ENCODE data around the gene FLII. TPM values are rescaled to one million over a fixed set of nuclear protein-coding genes. Genes with fewer than 3 reads are reported as not detected.

The FLII gene
- total and polyA plus RNA-seq, 2 of the 8 experiments (the other 6 are each of a cell fraction or from before 2014, with no cell fraction given): 300 to 549 TPM

DNA sequence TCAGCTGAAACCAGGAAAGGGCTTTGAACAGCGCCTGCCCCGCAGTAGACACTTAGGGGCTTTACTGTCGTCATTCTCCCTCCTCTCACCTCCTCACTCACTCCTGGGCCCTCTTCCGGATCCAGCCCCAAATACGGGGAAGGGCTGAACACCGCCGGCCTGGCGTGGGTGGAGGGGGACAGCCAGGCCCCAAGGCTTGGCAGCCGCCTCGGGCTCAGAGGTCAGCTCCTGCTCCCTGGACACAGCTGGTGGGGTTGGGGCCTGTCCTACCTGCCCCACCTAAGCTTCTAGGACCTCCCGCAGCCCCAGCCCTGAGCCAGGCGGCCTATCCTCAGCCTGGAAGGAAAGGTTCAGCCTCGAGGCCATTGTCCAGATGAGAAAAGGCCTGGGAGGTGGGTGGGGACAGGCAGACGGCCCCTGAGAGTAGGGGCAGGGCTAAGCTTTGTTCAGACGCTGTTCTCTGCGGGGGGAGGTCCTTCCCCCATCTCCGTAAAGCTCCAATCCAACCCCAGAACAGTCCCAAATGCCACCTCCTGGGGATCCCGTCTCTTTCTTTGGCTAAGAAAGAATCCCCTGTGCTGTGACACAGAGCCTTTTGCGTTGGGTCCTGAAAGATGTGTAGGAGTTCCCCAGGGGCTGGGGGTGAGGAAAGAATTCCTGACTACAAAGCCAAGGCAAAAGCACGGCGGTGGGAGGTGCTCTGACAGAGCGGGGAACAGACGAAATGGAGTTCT, 34.0 kb downstream of the FLII start:
- Histone ChIP-seq H3K36me3 (ENCODE audit: control insufficient read depth in 2 of 4, insufficient read depth in 4 of 4, low read length in 3 of 4) (no peaks in the 10 kb centered on the region), H4K8ac (ENCODE audit: extremely low read depth, insufficient read depth, low read length) (peak overlapping the region; percentile 96), H2AK5ac (ENCODE audit: low read depth, low read length) (0 out of 2 replicates have a peak overlapping the region, but pooled peaks have one; percentile 29), H4K20me1 (replicated peaks in 1 of 2; ENCODE audit: control insufficient read depth in 1 of 2, insufficient read depth in 2 of 2, low read length in 2 of 2) (peaks cover 11 to 16% of the 10 kb centered on the region in 2 experiments), H2BK120ac (replicated peaks; ENCODE audit: low read depth, low read length) (peak overlapping the region; percentile 97), H2BK12ac (ENCODE audit: low read depth, low read length) (peak overlapping the region; percentile 77), H3K9me3 (ENCODE audit: insufficient read depth in 2 of 2, low read depth in 1 of 2, low read length in 1 of 2) (no peaks in the 10 kb centered on the region), H3K56ac (replicated peaks; ENCODE audit: insufficient read length, low read depth, low read length) (peak overlapping the region; percentile 96), H3K23ac (ENCODE audit: insufficient read length) (no peak overlapping the region), H2AFZ (ENCODE audit: low read length) (peak overlapping the region; percentile 73), H3K18ac (ENCODE audit: extremely low read depth, low read length) (peak overlapping the region; percentile 80), H3K27me3 (replicated peaks in 1 of 4; ENCODE audit: control insufficient read depth in 3 of 4, extremely low read depth in 1 of 4, insufficient read depth in 3 of 4, low read length in 3 of 4) (no peaks in the 10 kb centered on the region), H3K4me3 (ENCODE audit: extremely low read depth in 1 of 4, insufficient read depth in 2 of 4, low read depth in 3 of 4, low read length in 4 of 4) (peak overlapping the region; percentile 65 to 82 (median 73)), H3K4me1 (replicated peaks in 1 of 4; ENCODE audit: control insufficient read depth in 3 of 4, insufficient read depth in 4 of 4, low read length in 3 of 4) (peaks cover 0 to 18% (median 10%) of the 10 kb centered on the region in 4 experiments; a peak in 6 of 7 replicates), H2BK20ac (ENCODE audit: low read length) (peak overlapping the region; percentile 86; the same call in 1 of the 2 replicates), H4K5ac (ENCODE audit: insufficient read length, low read depth, low read length) (peak overlapping the region; percentile 99), H3K4ac (replicated peaks; ENCODE audit: insufficient read length, low read depth, low read length) (peak overlapping the region; percentile 98), H3K79me1 (ENCODE audit: low read depth, low read length) (peaks cover 33% of the 10 kb centered on the region), H2BK5ac (ENCODE audit: low read depth, low read length) (peak overlapping the region; percentile 96), H2BK15ac (ENCODE audit: low read length) (peak overlapping the region; percentile 100; the same call in 1 of the 2 replicates), H3K4me2 (ENCODE audit: insufficient read depth in 1 of 2, low read depth in 2 of 2, low read length in 2 of 2) (peak overlapping the region; percentile 73 to 100), H3K14ac (ENCODE audit: insufficient read length) (peak overlapping the region; percentile 53), H3K27ac (ENCODE audit: low read depth, low read length) (peak overlapping the region; percentile 97), H4K91ac (replicated peaks; ENCODE audit: insufficient read length, low read length) (peak overlapping the region; percentile 99), H3K9ac (replicated peaks in 1 of 4; ENCODE audit: extremely low read depth in 1 of 4, low read depth in 3 of 4, low read length in 3 of 4) (peak overlapping the region in 3 of 4 experiments; percentile 85 to 91 (median 89); a peak in 6 of 7 replicates), H3K79me2 (ENCODE audit: control insufficient read depth in 1 of 2, insufficient read depth in 2 of 2, low read length in 2 of 2) (peaks cover 8 to 38% of the 10 kb centered on the region in 2 experiments), H3K23me2 (ENCODE audit: low read depth, low read length) (peaks cover 13% of the 10 kb centered on the region)
- DNase-seq (ENCODE audit: low read depth in 1 of 2, low spot score in 2 of 2) (peak; percentile 85 to 88), FAIRE-seq (peak; percentile 78)
- ChIA-PET CTCF (ENCODE audit: partially characterized antibody) (interaction anchor here (0.6 to 1.7 kb wide), 12 partner anchors 9 to 96 kb away, joined by 3 to 8 read pairs (median 4); partner anchors contain the start of gene FLII), POLR2A (ENCODE audit: partially characterized antibody) (interaction anchor here (0.7 to 2.8 kb wide), 26 partner anchors 9 to 96 kb away, joined by 3 to 22 read pairs (median 4); partner anchors contain the start of genes ALKBH5 and MIEF2)
- WGBS, 2 experiments (ENCODE audit: extremely low coverage in 1 of 2, insufficient coverage in 1 of 2, insufficient read length in 1 of 2, insufficient replicate concordance in 2 of 2, low coverage in 1 of 2, low lambda C conversion rate in 2 of 2, missing lambda C conversion rate in 1 of 2): 8% methylated on average over 22 of the region's 23 CpGs; no CpG with 5 or more reads in 1 of the 2 experiments
- TF ChIP-seq HDAC6 (IDR thresholded peaks at IDR 0.05; ENCODE audit: low read depth, low read length): no peak
- no peak for TF ChIP-seq EZH2 (IDR thresholded peaks at IDR 0.05; ENCODE audit: low read depth, low read length, severe bottlenecking)
- TF ChIP-seq CHD1 (IDR thresholded peaks at IDR 0.05; ENCODE audit: low read depth, low read length): no peak
- peak; percentile 75 for TF ChIP-seq TAF1 (IDR thresholded peaks at IDR 0.05; ENCODE audit: low read depth, low read length)
- TF ChIP-seq NANOG (IDR thresholded peaks at IDR 0.05; ENCODE audit: insufficient read depth, low read depth, low read length, poor library complexity, severe bottlenecking): no peak
- peak; percentile 44 to 86; a peak in 2 of 4 replicates for TF ChIP-seq SIN3A (conservative IDR thresholded peaks at IDR 0.05 in 1 of 2, IDR thresholded peaks at IDR 0.05 in 1 of 2; ENCODE audit: low read depth in 1 of 2, low read length in 2 of 2)
- TF ChIP-seq, protein P1, sequence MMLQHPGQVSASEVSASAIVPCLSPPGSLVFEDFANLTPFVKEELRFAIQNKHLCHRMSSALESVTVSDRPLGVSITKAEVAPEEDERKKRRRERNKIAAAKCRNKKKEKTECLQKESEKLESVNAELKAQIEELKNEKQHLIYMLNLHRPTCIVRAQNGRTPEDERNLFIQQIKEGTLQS (IDR thresholded peaks at IDR 0.05; ENCODE audit: insufficient read depth, low read depth, low read length): 0 out of 2 replicates have a peak, but pooled peaks have one; percentile 6
- TF ChIP-seq TBP (IDR thresholded peaks at IDR 0.05; ENCODE audit: low read depth, low read length): peak; percentile 41; the same call in 1 of the 2 replicates
- 0 out of 2 replicates have a peak, but pooled peaks have one; percentile 59 for TF ChIP-seq RBBP5 (IDR thresholded peaks at IDR 0.05; ENCODE audit: borderline replicate concordance, low read depth, low read length)
- no peak for TF ChIP-seq SP4 (IDR thresholded peaks at IDR 0.05; ENCODE audit: low read length)
